ENCODE results near the gene HOXA11. TPM values are rescaled to one million over a fixed set of nuclear protein-coding genes. Genes with fewer than 3 reads are reported as not detected.

Gene HOXA11
- total RNA-seq, 4 donors from 2014 or later, result 0.34 to 1.2 (median 0.95) TPM; not detected in 1

DNA sequence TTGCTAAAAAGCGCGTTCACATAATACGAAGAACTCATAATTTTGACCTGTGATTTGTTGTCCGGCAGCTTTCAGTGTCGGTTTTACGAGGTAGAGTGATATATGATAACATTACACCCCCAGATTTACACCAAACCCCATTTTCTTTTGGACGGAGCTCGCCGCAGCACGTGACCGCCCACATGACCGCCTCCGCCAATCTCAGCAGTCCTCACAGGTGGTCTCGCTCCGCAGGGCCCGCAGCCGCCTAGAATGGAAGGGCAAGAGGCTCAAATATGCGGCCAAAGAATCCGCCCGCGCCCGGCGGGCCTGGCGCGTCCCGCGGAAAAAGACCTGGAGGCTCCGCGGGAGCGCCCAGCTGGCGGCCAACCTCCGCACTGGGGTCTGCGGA, 28.5 kb downstream of the HOXA11 start, which contains the start of gene HOXA7:
TSS of gene HOXA7 (minus strand) at position 168 of the 391 bp plus-strand sequence. CDS start at position 38, 130 bp downstream.
- no peaks in the 10 kb centered on the region for H3K9me3 ChIP-seq
- no peaks in the 10 kb centered on the region for H3K36me3 ChIP-seq
- TF ChIP-seq POLR2A (IDR thresholded peaks at IDR 0.05) (no peak), POLR2AphosphoS5 (IDR thresholded peaks at IDR 0.05) (no peak)
- TF ChIP-seq, protein P1, sequence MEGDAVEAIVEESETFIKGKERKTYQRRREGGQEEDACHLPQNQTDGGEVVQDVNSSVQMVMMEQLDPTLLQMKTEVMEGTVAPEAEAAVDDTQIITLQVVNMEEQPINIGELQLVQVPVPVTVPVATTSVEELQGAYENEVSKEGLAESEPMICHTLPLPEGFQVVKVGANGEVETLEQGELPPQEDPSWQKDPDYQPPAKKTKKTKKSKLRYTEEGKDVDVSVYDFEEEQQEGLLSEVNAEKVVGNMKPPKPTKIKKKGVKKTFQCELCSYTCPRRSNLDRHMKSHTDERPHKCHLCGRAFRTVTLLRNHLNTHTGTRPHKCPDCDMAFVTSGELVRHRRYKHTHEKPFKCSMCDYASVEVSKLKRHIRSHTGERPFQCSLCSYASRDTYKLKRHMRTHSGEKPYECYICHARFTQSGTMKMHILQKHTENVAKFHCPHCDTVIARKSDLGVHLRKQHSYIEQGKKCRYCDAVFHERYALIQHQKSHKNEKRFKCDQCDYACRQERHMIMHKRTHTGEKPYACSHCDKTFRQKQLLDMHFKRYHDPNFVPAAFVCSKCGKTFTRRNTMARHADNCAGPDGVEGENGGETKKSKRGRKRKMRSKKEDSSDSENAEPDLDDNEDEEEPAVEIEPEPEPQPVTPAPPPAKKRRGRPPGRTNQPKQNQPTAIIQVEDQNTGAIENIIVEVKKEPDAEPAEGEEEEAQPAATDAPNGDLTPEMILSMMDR (IDR thresholded peaks at IDR 0.05), result no peak
- peaks cover 15% of the 10 kb centered on the region for H3K27me3 ChIP-seq
- H3K27ac ChIP-seq, result peak within 1 kb of the TSS; percentile 97
- peaks cover 85% of the 10 kb centered on the region for H3K4me1 ChIP-seq
- peak; percentile 91 to 93 for DNase-seq (ENCODE audit: low spot score in 2 of 2)
- WGBS, result 0% methylated on average over 6 of the region's 33 CpGs
- H3K4me3 ChIP-seq, result peak within 1 kb of the TSS; percentile 84

DNA sequence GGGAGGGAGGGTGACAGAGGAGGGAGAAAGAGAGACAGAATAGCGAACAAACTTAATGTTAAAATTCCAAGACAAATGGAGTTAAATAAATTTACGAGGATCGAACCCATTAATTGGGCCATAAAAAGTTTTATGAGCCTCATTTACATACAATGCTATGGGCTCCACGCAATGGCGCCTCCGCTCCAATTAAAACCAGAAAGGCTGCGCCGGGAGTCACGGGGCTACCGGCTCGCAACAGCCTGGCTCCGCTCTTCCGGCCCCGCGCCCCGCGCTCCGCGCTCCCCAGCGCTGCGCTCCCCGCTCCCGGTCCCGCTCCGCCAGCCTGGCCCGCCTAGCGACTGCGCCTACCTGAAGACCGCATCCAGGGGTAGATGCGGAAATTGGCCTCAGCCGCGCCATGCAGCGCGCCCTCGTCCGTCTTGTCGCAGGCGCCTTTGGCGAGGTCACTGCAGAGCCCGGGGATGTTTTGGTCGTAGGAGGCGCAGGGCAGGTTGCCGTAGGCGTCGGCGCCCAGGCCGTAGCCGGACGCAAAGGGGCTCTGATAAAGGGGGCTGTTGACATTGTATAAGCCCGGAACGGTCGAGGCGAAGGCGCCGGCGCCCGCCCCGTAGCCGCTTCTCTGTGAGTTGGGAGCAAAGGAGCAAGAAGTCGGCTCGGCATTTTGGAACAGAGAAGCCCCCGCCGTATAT, 29.1 kb downstream of the HOXA11 start:
- H3K27me3 ChIP-seq, result peaks cover 15% of the 10 kb centered on the region
- H3K4me1 ChIP-seq, result peaks cover 86% of the 10 kb centered on the region
- TF ChIP-seq POLR2A (IDR thresholded peaks at IDR 0.05), result no peak
- no peak for TF ChIP-seq EP300 (IDR thresholded peaks at IDR 0.05)
- peak; percentile 24 to 65 (median 53) for TF ChIP-seq POLR2AphosphoS5 (IDR thresholded peaks at IDR 0.05)
- TF ChIP-seq, protein P1 (IDR thresholded peaks at IDR 0.05), result no peak
- no peaks in the 10 kb centered on the region for H3K9me3 ChIP-seq
- H3K27ac ChIP-seq, result peak overlapping the region; percentile 97
- peak overlapping the region; percentile 84 for H3K4me3 ChIP-seq
- 3% methylated on average over 16 of the region's 63 CpGs for WGBS
- H3K36me3 ChIP-seq, result no peaks in the 10 kb centered on the region
- peak; percentile 70 to 82 for DNase-seq (ENCODE audit: low spot score in 2 of 2)

DNA sequence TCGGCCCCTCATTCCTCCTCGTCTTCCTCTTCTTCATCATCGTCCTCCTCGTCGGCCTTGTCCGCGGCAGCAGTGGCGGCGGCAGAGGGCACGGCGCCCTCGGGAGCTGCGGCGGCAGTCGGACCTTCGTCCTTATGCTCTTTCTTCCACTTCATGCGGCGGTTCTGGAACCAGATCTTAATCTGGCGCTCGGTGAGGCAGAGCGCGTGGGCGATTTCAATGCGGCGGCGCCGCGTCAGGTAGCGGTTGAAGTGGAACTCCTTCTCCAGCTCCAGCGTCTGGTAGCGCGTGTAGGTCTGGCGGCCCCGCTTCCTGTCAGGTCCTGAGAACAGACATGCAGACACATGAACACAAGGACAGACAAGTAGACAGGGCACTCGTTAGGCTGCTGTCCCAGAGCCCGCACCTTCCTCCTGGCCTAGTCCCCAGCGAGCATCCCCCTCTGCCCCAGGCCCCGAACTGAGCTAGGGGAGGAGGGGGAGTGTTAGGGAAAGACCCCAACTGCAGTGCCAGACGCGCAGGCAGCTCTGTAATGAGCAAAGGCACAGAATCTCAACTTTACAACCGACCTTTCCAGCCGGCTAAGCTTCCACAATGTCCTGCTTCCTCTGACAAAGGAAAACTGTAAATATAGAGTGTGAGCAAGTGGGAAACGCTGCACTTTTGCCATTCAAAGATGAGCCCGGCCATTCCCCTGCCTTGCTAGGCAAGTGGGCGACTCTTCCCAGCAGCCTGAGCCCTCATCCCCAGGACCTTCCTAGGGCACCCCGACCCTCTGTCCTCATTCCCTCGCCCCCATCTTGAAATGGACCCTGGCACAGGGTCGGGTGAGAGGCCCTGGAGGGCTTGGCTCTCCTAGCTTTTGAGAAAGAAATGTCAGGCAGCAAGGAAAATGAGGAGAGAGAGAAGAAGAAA, 29.9 kb downstream of the HOXA11 start:
- no peaks in the 10 kb centered on the region for H3K9me3 ChIP-seq
- peak overlapping the region; percentile 84 for H3K4me3 ChIP-seq
- TF ChIP-seq, protein P1 (IDR thresholded peaks at IDR 0.05), result no peak
- TF ChIP-seq POLR2AphosphoS5 (IDR thresholded peaks at IDR 0.05) (no peak), POLR2A (IDR thresholded peaks at IDR 0.05) (no peak), EP300 (IDR thresholded peaks at IDR 0.05) (no peak)
- peak overlapping the region; percentile 97 for H3K27ac ChIP-seq
- DNase-seq (ENCODE audit: low spot score in 2 of 2), result peak; percentile 70 to 77
- 49% methylated on average over 27 of the region's 48 CpGs for WGBS
- no peaks in the 10 kb centered on the region for H3K36me3 ChIP-seq
- H3K4me1 ChIP-seq, result peaks cover 86% of the 10 kb centered on the region
- peaks cover 15% of the 10 kb centered on the region for H3K27me3 ChIP-seq

DNA sequence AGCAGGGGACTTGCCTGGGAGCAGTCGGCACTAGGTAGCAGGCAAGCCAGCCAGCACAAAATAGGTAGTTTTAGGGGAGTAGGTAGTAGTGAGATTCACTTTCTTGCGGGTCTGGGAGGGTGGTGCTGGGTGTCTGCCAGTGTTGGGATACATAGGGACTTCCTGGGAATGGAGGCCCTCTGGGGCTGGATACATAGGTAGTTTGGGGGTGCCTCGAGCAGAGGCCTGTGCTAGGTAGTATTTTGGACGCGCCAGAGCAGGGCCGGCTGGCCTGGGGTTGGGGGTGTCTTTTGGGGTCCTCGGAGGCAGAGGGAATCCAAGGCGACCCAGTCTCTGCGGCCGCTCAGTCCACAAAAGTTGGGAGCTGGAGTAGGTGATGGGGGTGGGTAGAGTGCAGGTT, 30.7 kb downstream of the HOXA11 start:
- Histone ChIP-seq H3K9me3 (no peaks in the 10 kb centered on the region), H3K27ac (peak overlapping the region; percentile 97), H3K4me1 (peaks cover 91% of the 10 kb centered on the region), H3K27me3 (peaks cover 15% of the 10 kb centered on the region), H3K36me3 (no peaks in the 10 kb centered on the region), H3K4me3 (peak overlapping the region; percentile 84)
- 70% methylated on average over 10 of the region's 10 CpGs for WGBS
- peak in 1 of 2 donors; percentile 76 for DNase-seq (ENCODE audit: low spot score in 2 of 2)
- TF ChIP-seq, protein P1 (IDR thresholded peaks at IDR 0.05), result no peak
- TF ChIP-seq POLR2AphosphoS5 (IDR thresholded peaks at IDR 0.05) (no peak), EP300 (IDR thresholded peaks at IDR 0.05) (no peak), POLR2A (IDR thresholded peaks at IDR 0.05) (no peak)

DNA sequence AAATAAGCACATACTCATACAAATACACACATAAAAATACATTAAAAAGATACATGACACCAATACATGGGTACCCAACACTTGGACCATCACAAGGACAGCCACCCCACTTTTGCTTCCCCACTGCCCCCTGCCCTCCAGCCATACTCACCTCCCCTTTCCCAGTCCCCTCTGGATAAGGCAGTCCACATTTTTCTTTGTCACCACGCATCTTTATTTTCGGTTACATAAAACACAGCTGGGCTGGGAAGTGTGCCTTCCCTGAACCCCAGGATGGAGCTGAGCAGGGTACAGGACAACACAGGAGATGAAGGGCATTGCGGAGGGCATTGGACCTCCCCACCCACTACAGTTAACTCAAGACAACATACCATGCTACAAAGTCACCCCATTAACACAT, 31.5 kb downstream of the HOXA11 start:
- Histone ChIP-seq H3K9me3 (no peaks in the 10 kb centered on the region), H3K4me3 (no peak overlapping the region), H3K36me3 (no peaks in the 10 kb centered on the region), H3K4me1 (peaks cover 95% of the 10 kb centered on the region), H3K27ac (peak overlapping the region; percentile 97), H3K27me3 (peaks cover 19% of the 10 kb centered on the region)
- WGBS, result 70% methylated on average over 3 of the region's 3 CpGs
- no peak for DNase-seq (ENCODE audit: low spot score in 2 of 2)
- TF ChIP-seq POLR2AphosphoS5 (IDR thresholded peaks at IDR 0.05), result no peak
- TF ChIP-seq, protein P1 (IDR thresholded peaks at IDR 0.05), result no peak
- no peak for TF ChIP-seq EP300 (IDR thresholded peaks at IDR 0.05)
- no peak for TF ChIP-seq POLR2A (IDR thresholded peaks at IDR 0.05)
